Stimulated activated CD4-positive, alpha-beta T cell treated with anti-CD3 and anti-CD28 coated beads, Interleukin-1b, Interleukin-23, amount 100 ng/mL, for 1 hour (primary cell): Measurements from ENCODE around the gene UMODL1.

Experiments used
- DNase-seq, 2 donors: peaks; one replicate each; pipeline ENCODE4 v3.0.0-alpha.2; 2020; ENCODE audit warnings: low read depth in 2 of 2

Gene UMODL1, protein sequence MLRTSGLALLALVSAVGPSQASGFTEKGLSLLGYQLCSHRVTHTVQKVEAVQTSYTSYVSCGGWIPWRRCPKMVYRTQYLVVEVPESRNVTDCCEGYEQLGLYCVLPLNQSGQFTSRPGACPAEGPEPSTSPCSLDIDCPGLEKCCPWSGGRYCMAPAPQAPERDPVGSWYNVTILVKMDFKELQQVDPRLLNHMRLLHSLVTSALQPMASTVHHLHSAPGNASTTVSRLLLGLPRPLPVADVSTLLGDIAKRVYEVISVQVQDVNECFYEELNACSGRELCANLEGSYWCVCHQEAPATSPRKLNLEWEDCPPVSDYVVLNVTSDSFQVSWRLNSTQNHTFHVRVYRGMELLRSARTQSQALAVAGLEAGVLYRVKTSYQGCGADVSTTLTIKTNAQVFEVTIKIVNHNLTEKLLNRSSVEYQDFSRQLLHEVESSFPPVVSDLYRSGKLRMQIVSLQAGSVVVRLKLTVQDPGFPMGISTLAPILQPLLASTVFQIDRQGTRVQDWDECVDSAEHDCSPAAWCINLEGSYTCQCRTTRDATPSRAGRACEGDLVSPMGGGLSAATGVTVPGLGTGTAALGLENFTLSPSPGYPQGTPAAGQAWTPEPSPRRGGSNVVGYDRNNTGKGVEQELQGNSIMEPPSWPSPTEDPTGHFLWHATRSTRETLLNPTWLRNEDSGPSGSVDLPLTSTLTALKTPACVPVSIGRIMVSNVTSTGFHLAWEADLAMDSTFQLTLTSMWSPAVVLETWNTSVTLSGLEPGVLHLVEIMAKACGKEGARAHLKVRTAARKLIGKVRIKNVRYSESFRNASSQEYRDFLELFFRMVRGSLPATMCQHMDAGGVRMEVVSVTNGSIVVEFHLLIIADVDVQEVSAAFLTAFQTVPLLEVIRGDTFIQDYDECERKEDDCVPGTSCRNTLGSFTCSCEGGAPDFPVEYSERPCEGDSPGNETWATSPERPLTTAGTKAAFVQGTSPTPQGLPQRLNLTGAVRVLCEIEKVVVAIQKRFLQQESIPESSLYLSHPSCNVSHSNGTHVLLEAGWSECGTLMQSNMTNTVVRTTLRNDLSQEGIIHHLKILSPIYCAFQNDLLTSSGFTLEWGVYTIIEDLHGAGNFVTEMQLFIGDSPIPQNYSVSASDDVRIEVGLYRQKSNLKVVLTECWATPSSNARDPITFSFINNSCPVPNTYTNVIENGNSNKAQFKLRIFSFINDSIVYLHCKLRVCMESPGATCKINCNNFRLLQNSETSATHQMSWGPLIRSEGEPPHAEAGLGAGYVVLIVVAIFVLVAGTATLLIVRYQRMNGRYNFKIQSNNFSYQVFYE

DNA sequence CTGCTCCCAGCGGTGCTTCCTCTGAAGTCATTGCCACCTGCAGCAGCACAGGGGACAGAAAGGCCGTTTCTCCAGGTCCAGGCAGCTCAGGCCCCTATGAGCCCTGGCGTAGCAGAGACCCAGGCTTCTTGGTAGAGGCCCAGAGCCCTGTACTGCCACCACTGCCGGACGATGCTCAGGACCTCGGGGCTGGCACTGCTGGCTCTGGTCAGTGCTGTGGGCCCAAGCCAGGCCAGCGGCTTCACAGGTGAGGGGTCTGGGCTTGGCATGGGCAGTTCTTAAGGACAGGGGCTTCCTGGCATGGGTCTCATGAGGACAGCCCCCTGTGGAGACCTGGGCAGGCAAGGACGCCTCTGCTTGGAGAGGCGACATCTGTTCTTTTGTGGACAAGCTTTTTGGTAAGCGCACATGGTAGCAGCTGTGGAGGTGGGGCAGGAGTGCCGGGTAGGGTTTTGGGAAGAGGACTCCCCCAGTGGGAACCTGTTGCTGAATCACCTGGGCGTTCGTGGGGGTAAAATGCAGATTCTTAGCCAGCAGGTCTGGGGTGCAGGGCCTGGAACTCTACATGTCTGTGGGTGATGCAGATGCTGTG lies at the start of gene UMODL1:
UMODL1 (plus strand) TSS at position 172 of the 592 bp plus-strand sequence; CDS start at position 172, 0 bp downstream.
- DNase-seq = no peak

DNA sequence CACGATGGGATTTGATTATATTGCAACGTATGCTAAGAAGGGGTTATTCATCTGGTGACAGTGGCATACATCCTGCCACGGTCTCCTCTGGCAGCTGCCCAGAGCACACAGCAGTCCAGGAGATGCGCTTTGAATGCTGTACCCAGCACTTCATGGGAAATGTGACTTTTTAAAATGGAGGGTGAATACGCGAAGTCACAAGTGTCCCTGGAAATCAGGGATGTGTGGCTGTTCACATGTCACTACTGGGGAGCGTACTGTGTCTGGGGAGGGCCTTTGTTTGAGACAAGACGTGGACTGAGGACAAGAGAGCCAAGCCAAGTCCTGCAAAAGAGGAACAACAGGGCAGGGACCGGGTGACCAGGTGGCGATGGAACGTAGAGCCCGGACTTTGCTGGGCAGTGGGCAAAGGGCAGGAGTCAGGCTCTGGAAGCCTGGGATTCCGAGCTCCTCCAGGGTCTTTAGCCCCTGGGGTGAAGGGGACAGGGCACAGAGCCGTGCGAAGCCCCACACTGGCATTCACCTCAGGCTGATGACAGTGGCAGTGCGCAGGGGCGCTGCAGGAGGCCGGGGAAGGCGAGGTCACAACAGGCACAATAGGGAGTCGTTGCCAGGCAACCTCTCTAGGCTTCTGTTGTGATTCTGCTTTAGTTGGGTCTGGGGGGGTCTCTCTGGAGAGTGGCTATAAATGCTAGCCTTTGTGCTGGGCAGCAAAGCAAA lies 49.6 kb upstream of the UMODL1 start:
- no peak for DNase-seq

DNA sequence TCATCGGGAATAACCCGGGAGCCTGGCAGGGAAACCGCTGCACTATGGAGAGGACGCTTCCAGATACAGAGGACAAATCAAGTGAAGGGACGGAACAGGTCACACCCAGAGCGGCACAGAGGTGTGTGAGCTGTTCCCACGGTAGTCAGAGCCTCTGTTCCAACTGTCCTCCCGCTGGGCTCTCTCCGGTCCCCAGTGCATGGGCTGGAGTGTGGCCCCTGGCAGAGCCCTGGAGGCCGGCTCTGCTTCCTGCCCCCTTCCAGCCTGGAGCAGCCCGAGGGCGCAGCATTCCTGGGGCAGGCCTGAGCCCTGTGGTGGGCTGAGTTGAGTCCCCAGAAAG lies 49.1 kb upstream of the UMODL1 start:
- no peak for DNase-seq

DNA sequence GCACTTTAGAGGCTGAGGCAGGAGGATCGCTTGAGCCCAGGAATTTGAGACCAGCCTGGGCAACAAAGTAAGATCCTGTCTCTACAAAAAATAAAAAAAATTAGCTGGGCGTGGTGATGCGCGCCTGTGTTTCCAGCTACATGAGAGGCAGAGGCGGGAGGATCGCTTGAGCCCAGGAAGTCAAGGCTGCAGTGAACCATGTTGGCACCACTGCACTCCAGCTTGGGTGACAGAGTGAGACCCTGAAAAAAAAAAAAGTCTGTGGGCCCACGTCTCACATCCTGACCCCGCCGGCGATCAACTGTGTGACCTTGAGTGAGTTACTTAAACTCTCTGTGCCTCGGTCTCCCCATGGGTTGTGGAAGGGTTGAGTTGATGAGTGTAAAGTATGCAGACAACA lies 48.2 kb upstream of the UMODL1 start:
- no peak for DNase-seq

DNA sequence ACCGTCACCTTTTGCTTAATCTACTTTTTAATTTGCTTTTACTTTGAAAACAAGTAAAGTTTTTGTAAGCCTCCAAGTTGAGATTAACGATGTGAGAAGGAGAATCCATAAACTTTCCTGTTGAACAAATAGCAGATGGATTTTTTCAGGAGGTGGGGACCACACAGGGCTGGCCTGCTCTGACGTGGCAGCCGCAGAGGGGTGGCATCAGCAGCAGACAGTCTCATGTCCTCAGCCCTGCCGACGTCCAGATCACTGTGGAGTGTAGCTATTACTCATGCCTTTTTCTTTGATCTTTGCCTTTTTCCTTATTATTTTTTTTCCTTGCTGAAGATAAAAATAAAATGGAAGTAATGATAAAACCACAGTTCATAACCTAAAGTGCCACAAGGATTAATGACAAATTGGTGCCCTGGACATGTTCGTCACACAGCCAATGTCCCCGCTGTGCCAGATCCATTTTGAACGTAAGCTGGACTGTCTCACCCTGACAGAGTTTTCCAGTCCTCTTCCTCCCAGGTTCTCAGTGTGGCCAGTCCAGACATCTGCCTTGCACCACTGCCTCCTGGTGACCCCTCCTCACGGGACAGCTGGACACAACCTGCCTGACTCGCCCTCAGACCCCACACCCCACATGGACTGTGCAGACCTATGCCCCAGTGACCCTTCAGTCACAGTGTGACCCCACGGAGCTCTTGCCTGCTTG lies 45.6 kb upstream of the UMODL1 start:
- no peak for DNase-seq

DNA sequence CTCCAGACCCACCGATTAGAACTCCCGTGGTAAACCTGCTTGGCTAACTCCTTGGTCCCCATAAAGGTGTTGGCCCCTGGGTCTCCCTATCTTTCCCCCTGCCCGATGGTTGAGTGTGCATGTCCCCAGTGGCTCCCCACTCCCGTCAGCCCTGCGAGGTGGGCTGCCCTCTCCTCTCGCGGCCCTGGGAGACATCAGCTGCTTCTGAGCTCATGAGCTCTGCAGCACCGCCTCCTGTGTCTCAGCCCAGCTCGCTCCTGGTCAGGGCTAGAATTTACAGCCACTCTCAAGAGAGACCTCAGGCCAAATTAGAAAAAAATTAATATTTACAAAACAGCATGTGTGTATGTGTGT lies 45.1 kb upstream of the UMODL1 start:
- no peak for DNase-seq

DNA sequence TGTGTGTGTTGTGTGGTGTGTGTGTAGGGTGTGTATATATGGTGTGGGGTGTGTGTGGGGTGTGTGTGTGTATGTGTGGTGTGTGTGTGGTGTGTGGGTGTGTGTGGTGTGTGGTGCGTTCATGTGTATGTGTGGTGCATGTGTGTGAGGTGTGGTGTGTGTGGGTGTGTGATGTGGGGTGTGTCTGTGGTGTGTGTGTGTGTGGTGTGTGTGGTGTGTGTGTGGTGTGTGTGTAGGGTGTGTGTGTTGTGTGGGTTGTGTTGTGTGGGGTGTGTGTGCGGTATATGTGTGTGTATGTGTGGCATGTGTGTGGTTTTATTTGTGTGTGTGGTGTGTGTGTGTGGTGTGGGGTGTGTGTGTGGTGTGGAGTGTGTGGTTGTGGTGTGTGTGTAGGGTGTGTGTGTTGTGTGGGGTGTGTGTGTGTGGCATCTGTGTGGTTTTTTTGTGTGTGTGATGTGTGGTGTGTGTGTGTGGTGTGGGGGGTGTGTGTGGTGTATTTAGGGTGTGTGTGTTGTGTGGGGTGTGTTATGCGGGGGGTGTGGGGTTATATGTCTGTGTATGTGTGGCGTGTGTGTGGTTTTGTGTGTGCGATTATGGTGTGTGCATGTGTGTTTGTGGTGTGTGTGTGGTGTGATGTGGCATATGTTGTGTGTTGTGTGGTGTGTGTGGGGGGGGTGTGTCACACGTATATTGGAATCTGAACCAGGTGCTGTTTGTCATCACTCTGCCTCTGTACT lies 43.9 kb upstream of the UMODL1 start:
- DNase-seq = no peak

DNA sequence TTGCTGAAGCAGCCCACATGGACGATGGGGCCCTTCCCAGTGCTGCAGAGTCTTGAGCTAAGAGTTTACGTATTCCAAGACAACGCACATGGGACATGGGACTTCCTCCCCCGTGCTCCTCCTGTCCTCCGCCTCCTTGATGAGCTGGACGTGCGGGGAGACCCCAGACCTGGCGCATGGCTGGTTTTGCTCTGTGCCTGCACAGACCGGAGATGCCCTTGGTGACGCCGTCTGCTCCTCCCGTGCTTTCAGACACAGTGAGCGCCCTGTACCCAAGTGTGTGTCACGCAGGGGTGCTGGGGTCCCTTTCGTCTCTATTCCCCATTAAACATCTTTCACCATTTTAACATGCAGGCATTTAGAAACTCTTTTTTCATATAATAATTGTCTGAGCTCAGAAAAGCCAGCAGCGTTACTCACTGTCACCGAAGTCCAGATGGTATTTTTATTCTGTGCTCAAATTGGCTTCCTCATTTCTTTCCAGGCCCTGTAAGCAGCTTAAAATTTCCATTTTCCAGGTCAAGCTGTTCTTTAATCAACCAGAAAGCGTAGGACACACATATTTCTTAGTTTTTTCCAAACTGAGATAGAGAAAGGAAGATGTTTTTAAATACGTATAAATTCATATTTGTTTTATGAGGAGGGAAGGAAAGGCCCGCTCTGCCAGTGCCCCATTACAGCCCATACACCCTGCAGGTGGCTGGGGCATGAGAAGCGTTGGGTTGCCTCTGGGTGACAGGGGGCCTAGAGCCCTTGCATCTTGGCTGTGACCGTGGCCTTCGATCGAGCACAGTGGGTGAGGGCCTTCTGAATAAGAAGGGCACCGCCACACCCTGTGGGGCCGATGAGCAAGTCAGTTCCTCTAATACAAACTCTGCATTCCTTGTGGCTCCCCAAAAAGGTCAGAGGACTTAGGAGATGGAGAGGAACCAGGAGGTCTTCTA lies 43.0 kb upstream of the UMODL1 start:
- no peak for DNase-seq

DNA sequence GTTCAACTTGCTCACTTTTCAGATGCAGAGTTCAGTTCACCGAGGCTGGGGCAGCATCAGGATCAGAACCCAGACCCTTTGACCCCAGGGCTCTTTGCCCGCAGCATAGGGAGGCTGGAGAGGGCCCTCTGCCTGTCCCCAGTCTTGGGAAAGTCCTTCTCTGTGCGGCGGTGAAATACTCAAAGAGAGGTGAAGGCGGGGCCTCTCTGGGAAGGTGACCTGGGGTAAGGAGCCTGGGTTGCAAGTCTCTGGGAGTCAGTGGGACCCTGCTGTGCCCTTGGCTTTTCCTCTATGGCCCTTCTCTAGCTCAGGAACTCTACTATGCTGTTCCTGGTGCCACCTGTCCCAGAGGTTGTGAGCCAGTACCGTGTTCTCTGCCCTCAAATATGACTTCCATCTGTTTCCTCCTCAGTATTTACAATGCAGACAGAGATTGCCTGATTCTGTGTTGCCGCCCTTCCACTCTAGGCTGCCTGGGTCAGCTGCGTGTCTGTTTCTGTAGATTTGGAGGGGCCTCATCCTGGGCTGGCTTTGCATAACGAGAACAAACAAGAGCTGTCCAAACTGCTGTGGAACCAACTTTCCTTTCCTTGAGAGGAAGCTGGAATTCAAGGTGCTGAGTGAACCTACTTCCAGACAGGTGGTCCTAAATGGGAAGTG lies 42.2 kb upstream of the UMODL1 start:
- DNase-seq = no peak

DNA sequence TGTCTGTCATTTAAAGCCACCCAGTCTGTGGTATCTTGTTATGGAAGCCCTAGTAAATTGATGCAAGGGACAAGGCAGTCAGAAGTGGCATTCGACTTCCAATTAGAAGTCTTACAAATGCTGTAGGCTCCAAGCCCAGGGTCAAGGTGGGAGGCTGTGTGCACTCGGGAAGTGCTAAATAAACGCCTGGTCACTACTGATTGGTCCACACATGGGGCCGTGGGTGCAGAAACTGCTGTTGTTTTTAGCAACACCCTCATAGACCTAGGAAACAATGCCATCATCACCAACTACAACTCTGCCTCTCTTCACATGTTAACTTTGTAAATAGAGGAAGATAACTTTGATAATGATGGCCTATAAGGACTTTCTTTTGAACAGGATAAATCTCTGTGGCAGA lies 40.8 kb upstream of the UMODL1 start:
- DNase-seq = no peak

DNA sequence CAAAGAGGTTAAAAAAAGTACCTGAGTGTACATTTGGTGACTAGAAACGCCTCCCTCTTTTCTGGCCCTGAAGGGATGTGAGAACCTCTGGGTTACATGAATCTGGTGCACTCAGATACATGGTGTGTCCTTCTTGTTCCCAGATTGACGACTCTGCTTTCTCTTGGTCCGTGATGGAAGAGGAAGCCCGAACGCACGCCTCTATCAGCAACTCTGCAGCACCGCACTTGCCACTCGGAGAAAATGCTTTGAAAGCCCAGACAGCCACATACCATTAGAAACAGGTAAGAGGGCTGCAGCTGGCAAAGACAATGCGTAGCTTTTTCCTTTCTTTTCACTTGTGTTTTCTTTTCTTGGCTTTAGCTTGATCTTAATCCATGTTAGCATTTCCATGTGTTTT lies 39.9 kb upstream of the UMODL1 start:
- DNase-seq = no peak

DNA sequence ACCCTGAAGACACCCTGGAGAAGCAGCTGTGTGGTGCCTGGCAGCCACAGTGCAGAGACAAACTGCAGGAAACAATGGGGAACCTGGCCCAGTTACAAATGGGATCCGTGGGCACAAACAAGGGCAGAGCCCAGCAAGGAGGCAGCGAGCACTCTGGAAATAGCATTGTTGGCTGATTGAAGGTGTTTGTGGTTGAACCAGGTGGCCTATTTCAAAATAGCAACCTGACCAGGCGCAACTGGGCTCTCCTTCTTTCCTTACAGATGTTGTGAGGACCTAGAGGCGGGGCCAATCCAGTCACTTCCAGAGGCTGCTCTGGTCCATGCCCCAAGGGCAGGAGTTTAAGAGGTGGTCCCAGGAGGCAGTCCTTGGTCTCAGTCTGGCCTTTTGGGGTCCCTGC lies 39.3 kb upstream of the UMODL1 start:
- no peak for DNase-seq

DNA sequence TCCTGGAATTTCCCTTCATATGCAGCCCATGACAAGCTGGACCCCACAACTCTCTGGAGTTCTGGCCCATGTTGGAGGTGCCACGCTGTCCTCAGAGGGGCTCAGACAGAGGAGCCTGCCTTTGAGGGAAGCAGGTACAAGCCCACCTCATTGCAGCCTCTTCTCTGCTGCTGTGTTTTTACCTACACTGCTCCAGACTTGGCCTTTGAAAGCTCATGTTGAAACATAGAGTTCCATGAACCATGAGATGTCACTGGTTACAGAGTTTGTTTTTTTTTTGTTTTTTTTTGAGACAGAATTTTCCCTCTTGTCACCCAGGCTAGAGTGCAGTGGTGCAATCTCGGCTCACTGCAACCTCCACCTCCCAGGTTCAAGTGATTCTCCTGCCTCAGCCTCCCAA lies 38.9 kb upstream of the UMODL1 start:
- DNase-seq = no peak

DNA sequence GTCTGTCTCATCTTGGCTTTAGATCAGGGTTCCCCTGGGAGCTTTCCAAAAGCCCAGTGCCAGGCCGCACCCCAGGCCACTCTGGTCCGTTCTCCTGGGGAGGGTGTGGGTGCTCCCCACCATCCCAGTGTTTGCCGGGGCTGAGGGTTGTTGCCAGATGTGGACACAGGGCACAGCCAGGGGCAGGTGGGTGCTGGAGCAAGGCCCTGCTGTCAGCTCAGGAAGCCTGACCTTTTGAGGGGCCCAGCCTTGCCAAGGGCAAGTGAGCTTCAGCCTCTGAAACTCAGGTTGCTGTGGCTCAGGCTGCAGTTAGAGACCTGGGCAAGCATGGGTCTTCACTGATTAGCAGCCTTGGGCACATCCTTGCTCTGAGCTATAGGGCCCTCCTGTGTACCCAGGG lies 38.1 kb upstream of the UMODL1 start:
- DNase-seq = no peak

DNA sequence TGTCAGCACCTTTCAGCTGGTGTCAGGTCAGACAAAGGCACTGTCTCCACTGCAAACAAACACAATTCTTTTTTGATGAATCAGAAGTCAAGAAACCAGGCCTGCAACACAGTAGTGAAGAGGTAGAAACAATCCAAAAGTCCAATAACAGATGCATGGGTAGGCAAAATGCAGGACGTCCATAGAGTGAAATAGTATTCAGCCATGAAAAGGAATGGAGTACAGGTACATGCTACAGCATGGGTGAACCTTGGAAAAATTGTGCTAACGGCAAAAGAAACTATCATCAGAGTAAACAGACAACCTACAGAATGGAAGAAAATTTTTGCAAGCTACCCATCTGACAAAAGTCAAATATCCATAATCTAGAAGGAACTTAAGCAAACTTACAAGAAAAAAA lies 34.8 kb upstream of the UMODL1 start:
- no peak for DNase-seq

DNA sequence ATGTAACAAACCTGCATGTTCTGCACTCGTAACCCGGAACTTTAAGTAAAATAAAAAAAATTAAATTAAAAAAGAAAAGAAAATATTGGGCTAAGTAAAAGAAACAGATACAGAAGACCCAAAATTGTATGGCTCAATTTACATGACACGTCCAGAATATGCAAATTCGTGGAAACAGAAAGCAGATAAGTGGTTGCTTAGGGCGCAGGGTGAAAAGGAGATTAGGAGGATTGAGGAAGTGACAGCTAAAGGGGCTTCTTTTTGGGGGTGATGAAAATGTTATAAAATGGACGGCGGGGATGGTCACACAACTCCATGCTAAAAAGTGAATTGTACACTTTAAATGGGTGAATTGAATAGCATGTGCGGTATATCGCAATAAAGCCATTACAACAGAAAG lies 33.6 kb upstream of the UMODL1 start:
- DNase-seq = no peak

DNA sequence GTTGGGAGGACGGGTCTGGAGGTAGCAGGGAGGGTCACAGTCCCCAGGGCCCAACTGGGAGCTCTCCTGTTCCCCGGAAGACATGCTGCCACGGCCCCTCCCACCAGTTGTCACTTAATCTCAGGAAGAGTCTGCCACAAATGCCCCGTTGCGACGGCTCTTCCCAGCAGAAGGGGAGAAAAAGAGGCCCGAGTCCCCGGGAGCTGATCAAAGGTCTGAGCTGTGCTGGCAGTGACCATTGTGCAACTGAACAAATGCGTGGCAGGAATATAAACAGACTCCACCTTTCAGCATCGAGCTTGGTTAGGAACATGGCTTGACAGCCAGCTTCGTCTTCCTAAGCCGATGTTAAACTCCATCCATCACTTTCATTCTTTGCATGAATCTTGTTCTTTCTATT lies 33.2 kb upstream of the UMODL1 start:
- no peak for DNase-seq

DNA sequence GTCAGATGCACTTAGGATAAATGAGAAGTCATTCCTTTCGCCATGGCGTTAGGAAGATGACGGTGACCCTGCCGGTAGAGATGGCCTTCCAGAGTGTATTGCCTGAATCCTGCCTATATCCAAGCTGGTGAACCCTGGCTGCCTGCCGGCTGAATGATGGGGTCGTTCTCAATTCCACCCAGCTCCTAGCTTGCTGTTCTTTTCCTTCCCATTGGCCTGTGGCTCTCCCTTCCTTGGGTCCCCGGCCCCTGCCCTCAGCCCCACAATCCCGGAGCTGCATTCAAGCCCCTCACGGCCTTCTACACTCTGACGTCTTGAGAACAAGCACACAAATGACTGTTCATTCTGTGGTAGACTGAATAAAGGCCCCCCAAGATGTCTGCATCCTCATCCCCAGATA lies 32.7 kb upstream of the UMODL1 start:
- DNase-seq = no peak
